Measurements from ENCODE around the gene FCHO1.

FCHO1 gene

GRCh38 chr19:17716309-17716929 lies 34.9 kb upstream of the FCHO1 start:
- no peak overlapping the region for H3K27ac ChIP-seq
- H3K4me2 ChIP-seq, result no peak overlapping the region
- peaks cover 16% of the 10 kb centered on the region for H3K4me1 ChIP-seq (ENCODE audit: low read depth, poor library complexity, severe bottlenecking)
- peaks cover 14% of the 10 kb centered on the region; the same call in 1 of the 2 replicates for H3K79me2 ChIP-seq (ENCODE audit: insufficient read depth, low read depth)
- H3K27me3 ChIP-seq (ENCODE audit: insufficient read depth, low read depth), result peaks cover 6% of the 10 kb centered on the region; the same call in 1 of the 2 replicates
- no peak overlapping the region for H3K4me3 ChIP-seq (IDR thresholded peaks at IDR 0.05; ENCODE audit: insufficient read depth, low read depth, low read length)
- no peaks in the 10 kb centered on the region for H3K36me3 ChIP-seq (ENCODE audit: insufficient read depth)
- no peaks in the 10 kb centered on the region for H4K20me1 ChIP-seq (ENCODE audit: insufficient read depth)
- no peak overlapping the region for H2AFZ ChIP-seq (ENCODE audit: low read depth)
- TF ChIP-seq, protein P1, sequence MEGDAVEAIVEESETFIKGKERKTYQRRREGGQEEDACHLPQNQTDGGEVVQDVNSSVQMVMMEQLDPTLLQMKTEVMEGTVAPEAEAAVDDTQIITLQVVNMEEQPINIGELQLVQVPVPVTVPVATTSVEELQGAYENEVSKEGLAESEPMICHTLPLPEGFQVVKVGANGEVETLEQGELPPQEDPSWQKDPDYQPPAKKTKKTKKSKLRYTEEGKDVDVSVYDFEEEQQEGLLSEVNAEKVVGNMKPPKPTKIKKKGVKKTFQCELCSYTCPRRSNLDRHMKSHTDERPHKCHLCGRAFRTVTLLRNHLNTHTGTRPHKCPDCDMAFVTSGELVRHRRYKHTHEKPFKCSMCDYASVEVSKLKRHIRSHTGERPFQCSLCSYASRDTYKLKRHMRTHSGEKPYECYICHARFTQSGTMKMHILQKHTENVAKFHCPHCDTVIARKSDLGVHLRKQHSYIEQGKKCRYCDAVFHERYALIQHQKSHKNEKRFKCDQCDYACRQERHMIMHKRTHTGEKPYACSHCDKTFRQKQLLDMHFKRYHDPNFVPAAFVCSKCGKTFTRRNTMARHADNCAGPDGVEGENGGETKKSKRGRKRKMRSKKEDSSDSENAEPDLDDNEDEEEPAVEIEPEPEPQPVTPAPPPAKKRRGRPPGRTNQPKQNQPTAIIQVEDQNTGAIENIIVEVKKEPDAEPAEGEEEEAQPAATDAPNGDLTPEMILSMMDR (conservative IDR thresholded peaks at IDR 0.05; ENCODE audit: low read depth, low read length), result 0 out of 2 replicates have a peak, but pooled peaks have one; percentile 24
- H3K9ac ChIP-seq, result no peak overlapping the region

DNA sequence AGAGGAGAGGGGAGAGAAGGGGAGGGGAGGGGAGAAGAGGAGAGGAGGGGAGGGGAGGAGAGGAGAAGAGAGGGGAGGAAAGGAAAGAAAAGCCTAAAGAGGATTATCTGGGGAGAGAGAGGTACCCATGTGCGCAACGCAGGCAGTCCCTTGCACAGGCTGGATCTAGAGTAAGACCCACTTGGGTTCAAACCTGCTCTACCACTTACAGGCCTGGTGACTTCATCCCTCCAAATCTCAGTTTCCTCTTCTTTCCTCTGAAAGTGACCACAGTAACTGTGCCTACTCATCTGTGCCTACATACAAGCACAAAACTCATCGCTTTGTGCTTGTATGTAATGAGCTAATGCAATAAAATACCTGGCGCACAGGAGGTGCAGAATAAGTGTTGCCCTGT lies 32.7 kb upstream of the FCHO1 start:
- 0 out of 2 replicates have a peak overlapping the region, but pooled peaks have one; percentile 20 for H3K27ac ChIP-seq
- peak overlapping the region; percentile 98 for H2AFZ ChIP-seq (ENCODE audit: low read depth)
- peak overlapping the region; percentile 62; the same call in 1 of the 2 replicates for H3K9ac ChIP-seq

DNA sequence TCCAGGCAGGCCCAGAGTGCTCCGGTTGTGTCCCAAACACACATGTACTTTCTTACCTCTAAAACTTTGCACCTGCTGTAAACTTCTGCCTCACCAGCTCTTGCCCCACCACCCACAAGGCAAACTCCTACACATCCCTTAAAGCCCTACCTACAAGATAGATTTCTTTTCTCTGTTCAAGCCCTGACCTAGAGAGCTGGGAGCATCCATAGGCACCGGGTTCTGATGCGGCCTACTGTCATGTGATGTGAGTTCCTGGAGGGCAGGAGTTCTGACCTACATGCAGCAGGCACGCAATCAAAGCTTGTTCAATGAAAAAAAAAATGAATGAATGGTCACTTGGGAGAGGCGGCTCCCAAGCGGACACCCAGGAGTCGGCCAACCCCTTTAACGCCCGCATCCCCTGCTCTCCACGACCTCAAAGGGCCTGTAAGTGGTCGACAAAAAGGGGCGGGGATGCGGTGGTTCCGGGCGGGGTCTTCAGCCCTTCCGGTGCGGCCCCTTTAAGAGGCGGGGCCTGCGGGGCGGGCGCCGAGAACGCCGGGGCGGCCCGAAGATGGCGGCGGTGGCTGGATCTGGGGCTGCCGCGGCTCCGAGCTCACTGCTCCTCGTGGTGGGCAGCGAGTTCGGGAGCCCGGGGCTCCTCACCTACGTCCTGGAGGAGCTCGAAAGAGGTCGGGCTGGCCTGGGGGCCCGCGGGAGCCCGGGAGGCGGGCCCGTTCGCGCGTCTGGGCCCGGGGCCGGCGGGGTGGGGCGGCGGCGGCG lies 32.1 kb upstream of the FCHO1 start, which contains the start of gene MAP1S:
TSS of gene MAP1S (plus strand) at position 534 of the 765 bp plus-strand sequence. CDS start at position 557, 23 bp downstream.
- Histone ChIP-seq H2AFZ (ENCODE audit: low read depth) (peak within 1 kb of the TSS; percentile 98), H3K27me3 (ENCODE audit: insufficient read depth, low read depth) (no peaks in the 10 kb centered on the region), H3K4me1 (ENCODE audit: low read depth, poor library complexity, severe bottlenecking) (peaks cover 16% of the 10 kb centered on the region), H3K4me3 (IDR thresholded peaks at IDR 0.05; ENCODE audit: insufficient read depth, low read depth, low read length) (no peak within 1 kb of the TSS), H4K20me1 (ENCODE audit: insufficient read depth) (no peaks in the 10 kb centered on the region), H3K79me2 (ENCODE audit: insufficient read depth, low read depth) (peaks cover 14% of the 10 kb centered on the region; the same call in 1 of the 2 replicates), H3K9ac (peak within 1 kb of the TSS; percentile 62; the same call in 1 of the 2 replicates), H3K4me2 (peak within 1 kb of the TSS; percentile 97), H3K27ac (0 out of 2 replicates have a peak within 1 kb of the TSS, but pooled peaks have one; percentile 20), H3K36me3 (ENCODE audit: insufficient read depth) (no peaks in the 10 kb centered on the region)
- TF ChIP-seq, protein P1 (conservative IDR thresholded peaks at IDR 0.05; ENCODE audit: low read depth, low read length), result no peak

More for the DNA sequence above, 32.7 kb upstream of the FCHO1 start:
- peaks cover 16% of the 10 kb centered on the region for H3K4me1 ChIP-seq (ENCODE audit: low read depth, poor library complexity, severe bottlenecking)
- no peaks in the 10 kb centered on the region for H4K20me1 ChIP-seq (ENCODE audit: insufficient read depth)
- peak overlapping the region; percentile 96 for H3K4me2 ChIP-seq
- H3K4me3 ChIP-seq (IDR thresholded peaks at IDR 0.05; ENCODE audit: insufficient read depth, low read depth, low read length), result no peak overlapping the region
- H3K27me3 ChIP-seq (ENCODE audit: insufficient read depth, low read depth), result no peaks in the 10 kb centered on the region
- TF ChIP-seq, protein P1 (conservative IDR thresholded peaks at IDR 0.05; ENCODE audit: low read depth, low read length), result no peak
- H3K79me2 ChIP-seq (ENCODE audit: insufficient read depth, low read depth), result peaks cover 14% of the 10 kb centered on the region; the same call in 1 of the 2 replicates
- no peaks in the 10 kb centered on the region for H3K36me3 ChIP-seq (ENCODE audit: insufficient read depth)

DNA sequence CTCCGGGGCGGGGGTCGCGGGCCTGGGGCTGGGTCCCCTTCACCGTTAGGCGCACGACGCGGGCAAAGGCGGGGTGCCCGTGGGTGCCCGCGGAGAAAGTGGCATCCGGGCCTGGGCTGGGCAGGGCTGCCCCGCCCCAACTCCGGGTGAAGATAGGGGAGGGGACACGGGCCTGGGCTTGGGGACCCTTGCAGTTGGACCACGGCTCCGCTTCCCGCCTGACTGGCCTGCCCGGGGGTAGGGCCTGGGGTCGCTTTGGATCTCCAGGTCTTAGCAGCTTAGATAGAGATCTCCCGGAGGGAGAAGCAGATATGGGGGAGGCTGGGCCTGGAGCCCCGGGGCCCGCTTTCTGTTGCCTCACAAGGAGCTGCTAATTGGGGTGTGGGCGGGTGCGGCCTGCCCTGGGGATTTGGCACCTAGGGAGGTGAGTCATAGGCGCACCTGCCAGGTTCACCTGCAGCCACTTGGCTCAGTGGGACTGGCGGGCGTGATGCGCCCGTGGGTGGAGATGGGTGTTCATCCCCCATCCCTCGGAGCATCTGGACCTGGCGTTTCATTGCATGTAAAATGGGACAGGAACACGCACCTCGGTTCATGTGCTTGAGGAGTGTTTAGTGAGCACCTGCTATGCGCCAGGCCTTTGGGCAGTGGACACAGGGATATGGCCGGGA lies 31.4 kb upstream of the FCHO1 start:
- peak overlapping the region; percentile 62; the same call in 1 of the 2 replicates for H3K9ac ChIP-seq
- peaks cover 16% of the 10 kb centered on the region for H3K4me1 ChIP-seq (ENCODE audit: low read depth, poor library complexity, severe bottlenecking)
- no peak overlapping the region for H3K4me3 ChIP-seq (IDR thresholded peaks at IDR 0.05; ENCODE audit: insufficient read depth, low read depth, low read length)
- H3K79me2 ChIP-seq (ENCODE audit: insufficient read depth, low read depth), result peaks cover 14% of the 10 kb centered on the region; the same call in 1 of the 2 replicates
- H3K27me3 ChIP-seq (ENCODE audit: insufficient read depth, low read depth), result no peaks in the 10 kb centered on the region
- no peak overlapping the region; the same call in 1 of the 2 replicates for H2AFZ ChIP-seq (ENCODE audit: low read depth)
- TF ChIP-seq, protein P1 (conservative IDR thresholded peaks at IDR 0.05; ENCODE audit: low read depth, low read length), result no peak
- no peak overlapping the region for H3K27ac ChIP-seq
- peak overlapping the region; percentile 97 for H3K4me2 ChIP-seq
- H4K20me1 ChIP-seq (ENCODE audit: insufficient read depth), result no peaks in the 10 kb centered on the region
- H3K36me3 ChIP-seq (ENCODE audit: insufficient read depth), result no peaks in the 10 kb centered on the region

All from KMS-11 (cell line).